SK-N-SH (cell line): ENCODE measurements around the gene ANKRD11.

Experiments
- CHD2 ChIP-seq: fragments of 150-350 bp; IDR thresholded peaks from 2 replicates; pipeline ENCODE4 v1.6.1; 2018; ENCODE audit warnings: low read length; ENCODE audit not compliant: partially characterized antibody
- CTCF ChIP-seq: fragments of 200-600 bp; sonication (generic); IDR thresholded peaks from 2 replicates; pipeline ENCODE4 v1.6.1; 2017; ENCODE audit warnings: antibody characterized with exemption, mild to moderate bottlenecking, moderate library complexity
- ELF1 ChIP-seq: IDR thresholded peaks from 2 replicates; pipeline ENCODE4 v1.4.0; 2012
- EP300 ChIP-seq, 2 experiments: IDR thresholded peaks; 2 replicates each; pipeline versions ENCODE4 v1.4.0 to v1.6.1; 2012; ENCODE audit warnings: borderline replicate concordance in 1 of 2, low read depth in 1 of 2, low read length in 1 of 2
- EZH2phosphoT487 ChIP-seq: fragments of 200-600 bp; sonication (generic); IDR thresholded peaks from 2 replicates; pipeline ENCODE4 v1.6.1; 2017; ENCODE audit warnings: low read depth, mixed run types, mild to moderate bottlenecking, antibody characterized with exemption, moderate library complexity, borderline replicate concordance
- FOSL2 ChIP-seq: IDR thresholded peaks from 2 replicates; pipeline ENCODE4 v1.4.0; 2012; ENCODE audit warnings: low read depth, mild to moderate bottlenecking, moderate library complexity, borderline replicate concordance
- GATA2 ChIP-seq: sonication (generic); formaldehyde crosslinking; IDR thresholded peaks from 2 replicates; pipeline ENCODE4 v1.5.0; 2020; ENCODE audit warnings: mild to moderate bottlenecking, missing genetic modification reagents
- IRF3 ChIP-seq: fragments of 150-350 bp; IDR thresholded peaks from 2 replicates; pipeline ENCODE4 v1.6.1; 2016; ENCODE audit warnings: mild to moderate bottlenecking, low read depth, low read length
- POLR2AphosphoS5 ChIP-seq: IDR thresholded peaks from 2 replicates; pipeline ENCODE4 v1.6.1; 2012; ENCODE audit warnings: low read depth, low read length
- RAD21 ChIP-seq: IDR thresholded peaks from 2 replicates; pipeline ENCODE4 v1.6.1; 2012; ENCODE audit warnings: mild to moderate bottlenecking, low read length
- RCOR1 ChIP-seq: fragments of 150-350 bp; IDR thresholded peaks from 2 replicates; pipeline ENCODE4 v1.6.1; 2017; ENCODE audit warnings: antibody characterized with exemption, low read length
- USF1 ChIP-seq: IDR thresholded peaks from 2 replicates; pipeline ENCODE4 v1.4.0; 2012; ENCODE audit warnings: low read depth, borderline replicate concordance
- USF2 ChIP-seq: fragments of 150-350 bp; IDR thresholded peaks from 2 replicates; pipeline ENCODE4 v1.6.1; 2017; ENCODE audit warnings: antibody characterized with exemption, low read length, low read depth, borderline replicate concordance

- TF ChIP-seq CTCF (no peak), FOSL2 (no peak), RCOR1 (no peak), USF1 (no peak), CHD2 (no peak), USF2 (no peak), POLR2AphosphoS5 (no peak), ELF1 (no peak), RAD21 (no peak), IRF3 (no peak), EZH2phosphoT487 (no peak), EP300 (IDR thresholded peaks at IDR 0.05; ENCODE audit: borderline replicate concordance in 1 of 2, low read depth in 1 of 2, low read length in 1 of 2) (no peak), GATA2 (no peak)
Measured at GRCh38 chr16:89285381-89285780, 205.0 kb downstream of the ANKRD11 start.
